ENCODE measurements around the gene SLC2A1.
"Not testable (repeated sequence)": the region's sequence is repeated elsewhere in the genome, so short reads cannot be mapped to it uniquely, and the experiment has no call there.

Gene SLC2A1

DNA sequence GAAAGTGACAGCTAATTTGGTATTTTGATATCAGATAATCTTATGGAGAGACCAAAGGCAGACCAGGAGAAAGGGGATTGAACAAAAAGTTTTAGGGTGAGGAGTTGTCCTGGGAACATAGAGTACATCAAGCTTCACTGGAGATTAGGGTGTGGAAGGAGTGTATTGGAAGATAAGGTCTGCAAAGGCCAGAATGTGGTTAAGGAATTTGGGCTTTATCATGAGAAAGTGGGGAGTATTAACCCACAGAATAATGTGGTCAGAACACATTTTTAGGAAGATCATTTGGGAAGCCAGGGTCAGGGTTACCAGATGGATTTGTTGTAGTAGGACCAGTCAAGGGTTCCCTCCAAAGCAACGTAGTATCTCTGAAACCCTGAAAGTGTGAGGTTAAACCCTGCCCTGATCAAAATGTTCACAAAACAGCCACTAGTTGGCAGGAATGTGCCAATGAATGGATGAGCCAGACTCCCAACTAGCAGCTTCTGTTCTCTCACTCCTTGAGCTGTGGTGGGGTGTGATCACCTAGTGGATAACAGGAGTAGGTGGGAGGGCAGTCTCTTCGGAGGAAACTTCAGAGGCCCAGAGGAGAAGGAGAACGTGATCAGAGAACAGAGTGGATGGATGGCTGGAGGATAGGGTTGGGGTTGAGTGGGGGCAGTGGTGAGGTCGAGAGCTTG lies 35.8 kb downstream of the SLC2A1 start:
- H3K79me2 ChIP-seq (ENCODE audit: low read length) = no peaks in the 10 kb centered on the region

DNA sequence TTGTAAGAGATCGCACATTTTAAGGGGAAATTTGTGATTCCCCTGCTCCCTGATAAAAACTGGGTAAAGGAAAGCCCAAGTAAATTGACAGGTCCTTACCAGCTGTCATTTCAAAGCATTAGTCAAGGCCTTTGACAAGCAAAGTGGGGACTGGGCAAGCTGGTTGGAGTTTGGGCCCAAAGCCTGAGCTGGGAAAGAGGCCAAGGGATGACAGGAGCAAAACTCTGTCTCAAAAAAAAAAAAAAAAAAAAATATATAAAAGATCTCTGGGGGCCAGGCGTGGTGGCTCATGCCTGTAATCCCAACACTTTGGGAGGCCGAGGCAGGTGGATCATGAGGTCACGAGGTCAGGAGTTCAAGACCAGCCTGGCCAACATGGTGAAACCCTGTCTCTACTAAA lies 36.9 kb downstream of the SLC2A1 start:
- Histone ChIP-seq H2AFZ (ENCODE audit: low read depth, low read length) (no peak overlapping the region), H3K79me2 (ENCODE audit: low read length) (no peaks in the 10 kb centered on the region), H3K36me3 (replicated peaks; ENCODE audit: low read depth, low read length) (peaks cover 9% of the 10 kb centered on the region), H3K9ac (ENCODE audit: low read length) (no peak overlapping the region), H3K27ac (ENCODE audit: low read length) (no peak overlapping the region), H3K4me1 (ENCODE audit: low read length) (peaks cover 11% of the 10 kb centered on the region), H3K27me3 (ENCODE audit: low read depth, low read length) (no peaks in the 10 kb centered on the region), H3K9me3 (ENCODE audit: insufficient read depth, low read length) (no peaks in the 10 kb centered on the region), H3K4me2 (ENCODE audit: low read length) (no peak overlapping the region), H3K4me3 (ENCODE audit: low read length) (no peak overlapping the region), H4K20me1 (ENCODE audit: insufficient read depth, low read length) (no peaks in the 10 kb centered on the region)
- TF ChIP-seq EZH2phosphoT487 (IDR thresholded peaks at IDR 0.05; ENCODE audit: low read depth) (no peak), CTCF (IDR thresholded peaks at IDR 0.05; ENCODE audit: low read depth, low read length) (no peak)

More for the DNA sequence above, 35.8 kb downstream of the SLC2A1 start:
- peak overlapping the region; percentile 73 for H3K4me2 ChIP-seq (ENCODE audit: low read length)
- H4K20me1 ChIP-seq (ENCODE audit: insufficient read depth, low read length) = no peaks in the 10 kb centered on the region
- H3K4me1 ChIP-seq (ENCODE audit: low read length) = peaks cover 11% of the 10 kb centered on the region
- H3K27me3 ChIP-seq (ENCODE audit: low read depth, low read length) = no peaks in the 10 kb centered on the region
- TF ChIP-seq EZH2phosphoT487 (IDR thresholded peaks at IDR 0.05; ENCODE audit: low read depth) (no peak), CTCF (IDR thresholded peaks at IDR 0.05; ENCODE audit: low read depth, low read length) (peak; percentile 72)
- H3K36me3 ChIP-seq (replicated peaks; ENCODE audit: low read depth, low read length) = peaks cover 18% of the 10 kb centered on the region
- no peaks in the 10 kb centered on the region for H3K9me3 ChIP-seq (ENCODE audit: insufficient read depth, low read length)
- H3K4me3 ChIP-seq (ENCODE audit: low read length) = peak overlapping the region; percentile 95
- H2AFZ ChIP-seq (ENCODE audit: low read depth, low read length) = no peak overlapping the region
- H3K9ac ChIP-seq (ENCODE audit: low read length) = peak overlapping the region; percentile 38; the same call in 1 of the 2 replicates
- H3K27ac ChIP-seq (ENCODE audit: low read length) = no peak overlapping the region

DNA sequence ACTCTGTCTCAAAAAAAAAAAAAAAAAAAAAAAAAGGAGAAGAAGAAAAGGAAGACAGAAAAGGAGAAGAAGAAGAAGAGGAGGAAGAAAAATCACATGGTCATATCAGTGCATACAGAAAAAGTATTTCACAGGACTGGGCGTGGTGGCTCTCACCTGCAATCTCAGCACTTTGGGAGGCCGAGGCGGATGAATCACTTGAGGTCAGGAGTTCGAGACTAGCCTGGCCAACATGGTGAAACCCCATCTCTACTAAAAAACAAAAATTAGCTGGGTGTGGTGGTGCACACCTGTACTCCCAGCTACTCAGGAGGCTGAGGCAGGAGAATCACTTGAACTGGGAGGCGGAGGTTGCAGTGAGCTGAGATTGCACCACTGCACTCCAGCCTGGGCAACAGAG lies 39.0 kb downstream of the SLC2A1 start:
- not testable (repeated sequence) for H3K9me3 ChIP-seq (ENCODE audit: insufficient read depth, low read length); H3K36me3 ChIP-seq (replicated peaks; ENCODE audit: low read depth, low read length); H2AFZ ChIP-seq (ENCODE audit: low read depth, low read length); H3K27ac ChIP-seq (ENCODE audit: low read length); H3K9ac ChIP-seq (ENCODE audit: low read length); H3K27me3 ChIP-seq (ENCODE audit: low read depth, low read length); H3K4me1 ChIP-seq (ENCODE audit: low read length); H3K79me2 ChIP-seq (ENCODE audit: low read length); H3K4me2 ChIP-seq (ENCODE audit: low read length); H3K4me3 ChIP-seq (ENCODE audit: low read length); H4K20me1 ChIP-seq (ENCODE audit: insufficient read depth, low read length)

DNA sequence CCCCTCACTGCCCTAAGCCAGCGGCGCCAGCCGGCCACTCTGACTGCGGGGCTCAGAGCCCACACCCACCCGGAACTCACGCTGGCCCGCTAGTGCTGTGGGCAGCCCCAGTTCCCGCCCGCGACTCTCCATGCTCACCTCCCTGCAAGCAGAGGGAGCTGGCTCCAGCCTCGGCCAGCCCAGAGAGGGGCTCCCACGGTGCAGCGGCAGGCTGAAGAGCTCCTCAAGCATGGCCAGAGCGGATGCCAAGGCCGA lies 41.5 kb downstream of the SLC2A1 start:
- Histone ChIP-seq H4K20me1 (ENCODE audit: insufficient read depth, low read length) (no peaks in the 10 kb centered on the region), H3K27ac (ENCODE audit: low read length) (no peak overlapping the region), H3K27me3 (ENCODE audit: low read depth, low read length) (0 out of 2 replicates have a peak, but pooled peaks cover 5% of the 10 kb centered on the region), H3K36me3 (replicated peaks; ENCODE audit: low read depth, low read length) (no peaks in the 10 kb centered on the region), H3K9me3 (ENCODE audit: insufficient read depth, low read length) (peaks cover 7% of the 10 kb centered on the region; the same call in 1 of the 2 replicates), H3K4me2 (ENCODE audit: low read length) (no peak overlapping the region), H3K4me3 (ENCODE audit: low read length) (no peak overlapping the region), H3K9ac (ENCODE audit: low read length) (no peak overlapping the region), H2AFZ (ENCODE audit: low read depth, low read length) (no peak overlapping the region), H3K4me1 (ENCODE audit: low read length) (no peaks in the 10 kb centered on the region), H3K79me2 (ENCODE audit: low read length) (no peaks in the 10 kb centered on the region)
- TF ChIP-seq EZH2phosphoT487 (IDR thresholded peaks at IDR 0.05; ENCODE audit: low read depth) (no peak), CTCF (IDR thresholded peaks at IDR 0.05; ENCODE audit: low read depth, low read length) (no peak)

All from OCI-LY3 (cell line).